Occipital lobe (tissue), 2 donors: Measurements from ENCODE around the gene SCN1B. TPM values are rescaled to one million over a fixed set of nuclear protein-coding genes. Genes with fewer than 3 reads are reported as not detected.
A peak's percentile ranks its signal among the peaks of the same experiment; 100 is the strongest.

Source experiments
- DNase-seq: peaks from one replicate; lab custom pipeline; 2025; lab: John Stamatoyannopoulos, UW
- total RNA-seq: library from RNA; depleted of rRNA; stranded (reverse); fragments of >200 nt; gene quantifications from one replicate; pipeline ENCODE4 v1.2.3, GENCODE V29; 2014

Gene SCN1B
- total RNA-seq, 1 donor from 2014 or later = 1.1 TPM

- no peak for DNase-seq
Observed at GRCh38 chr19:35073941-35074340, 43.7 kb downstream of the SCN1B start.

- no peak for DNase-seq
Observed at GRCh38 chr19:35074426-35075201, 44.3 kb downstream of the SCN1B start.

DNA sequence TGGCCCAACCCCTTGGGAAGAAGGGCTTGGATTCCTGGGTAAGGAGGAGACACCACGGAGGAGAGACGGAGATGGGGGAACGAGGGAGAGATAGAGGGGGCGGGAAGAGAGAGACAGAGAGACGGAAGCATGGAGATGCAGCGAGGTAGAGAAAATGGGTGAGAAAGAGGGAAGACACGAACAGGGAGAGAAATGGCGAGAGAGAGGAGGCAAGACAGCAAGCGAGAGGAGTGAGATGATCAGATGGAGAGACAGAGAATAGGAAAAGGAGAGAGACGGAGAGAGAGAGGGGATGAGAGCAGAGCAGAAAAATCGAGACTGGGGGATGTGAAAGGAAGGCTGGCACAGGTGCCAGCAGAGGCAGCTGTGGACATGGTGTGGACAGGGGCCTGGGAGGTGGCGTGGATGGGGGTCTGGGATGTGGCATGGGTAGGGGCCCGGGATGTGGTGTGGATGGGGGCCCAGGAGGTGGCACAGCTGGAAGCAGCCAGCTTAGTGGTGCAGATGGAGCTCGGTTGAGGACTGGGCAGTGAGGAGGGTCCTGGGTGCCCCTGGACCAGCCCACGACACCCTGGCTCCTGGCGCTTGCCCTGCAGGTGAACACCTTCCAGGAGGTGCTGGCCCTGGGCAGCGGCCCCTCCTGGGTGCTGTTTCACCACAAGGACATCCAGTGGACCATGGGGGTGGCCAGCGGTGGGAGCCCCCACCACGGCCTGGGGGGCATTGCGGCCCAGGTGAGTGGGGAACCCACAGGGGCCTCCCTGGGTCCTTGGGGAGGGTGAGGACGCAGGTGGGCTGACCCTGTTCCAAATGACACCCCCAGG lies 45.1 kb downstream of the SCN1B start:
- no peak for DNase-seq

GRCh38 chr19:35076026-35076370 lies 45.7 kb downstream of the SCN1B start:
- DNase-seq = no peak

DNA sequence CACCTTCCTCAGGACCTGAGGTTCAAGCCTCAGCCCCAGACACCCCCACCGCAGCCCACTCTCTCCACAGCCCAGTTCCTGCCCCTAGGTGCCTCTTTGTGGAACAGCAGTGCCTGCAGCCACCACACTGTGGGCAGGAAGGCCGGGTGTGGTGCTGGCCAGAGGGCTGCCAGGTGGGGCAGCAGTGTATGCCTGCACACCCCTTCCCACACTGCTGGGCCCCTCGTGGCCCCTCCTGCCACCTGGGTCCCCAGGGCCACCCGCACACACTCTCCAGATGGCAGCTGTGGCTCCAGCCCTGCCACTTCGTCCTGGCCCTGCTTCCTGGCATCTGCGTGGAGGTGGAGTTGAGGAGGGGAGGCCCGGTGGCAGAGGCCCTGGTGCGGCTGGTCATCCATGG lies 46.4 kb downstream of the SCN1B start:
- DNase-seq = no peak

DNA sequence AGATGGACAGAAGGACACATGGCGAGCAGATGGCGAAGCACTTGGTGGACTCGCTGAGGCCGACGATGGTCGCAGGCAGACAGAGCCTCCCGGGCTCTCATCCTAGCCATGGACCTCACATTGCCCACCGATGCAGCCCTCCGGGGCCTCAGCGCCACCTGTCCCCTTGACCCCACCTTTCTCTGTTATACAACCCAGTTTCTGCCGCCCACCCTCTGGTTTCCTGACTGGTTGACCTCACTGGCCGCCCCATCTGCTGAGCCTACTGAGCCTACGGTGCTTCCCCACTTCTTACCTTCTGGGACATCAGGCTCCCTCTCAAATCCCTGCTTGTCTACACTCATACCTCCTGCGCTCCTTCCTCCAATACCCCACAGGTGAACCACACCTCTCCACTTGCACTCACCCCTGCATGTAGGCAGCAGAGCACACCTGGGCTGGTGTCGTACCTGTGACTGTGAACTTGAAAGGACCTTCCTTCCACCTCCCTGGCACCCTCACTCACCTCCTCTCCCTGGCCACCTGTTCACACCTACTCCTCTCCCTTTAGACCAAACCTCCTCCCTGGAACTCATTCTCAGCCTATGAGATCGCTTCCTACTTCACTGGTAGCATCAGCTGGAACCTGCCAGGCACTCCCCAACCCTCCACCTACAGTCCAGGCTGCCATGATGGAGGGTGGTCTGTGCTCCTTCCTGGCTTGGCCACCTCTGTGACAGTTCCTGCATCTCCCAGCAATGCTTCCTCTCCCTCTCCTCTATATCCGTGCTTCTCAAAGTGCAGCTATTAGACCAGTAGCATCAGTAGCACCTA lies 47.3 kb downstream of the SCN1B start:
- DNase-seq = no peak

GRCh38 chr19:35079826-35080225 lies 49.6 kb downstream of the SCN1B start:
- DNase-seq = no peak

- DNase-seq = no peak
Observed at GRCh38 chr19:35080613-35081170, 50.4 kb downstream of the SCN1B start.

DNA sequence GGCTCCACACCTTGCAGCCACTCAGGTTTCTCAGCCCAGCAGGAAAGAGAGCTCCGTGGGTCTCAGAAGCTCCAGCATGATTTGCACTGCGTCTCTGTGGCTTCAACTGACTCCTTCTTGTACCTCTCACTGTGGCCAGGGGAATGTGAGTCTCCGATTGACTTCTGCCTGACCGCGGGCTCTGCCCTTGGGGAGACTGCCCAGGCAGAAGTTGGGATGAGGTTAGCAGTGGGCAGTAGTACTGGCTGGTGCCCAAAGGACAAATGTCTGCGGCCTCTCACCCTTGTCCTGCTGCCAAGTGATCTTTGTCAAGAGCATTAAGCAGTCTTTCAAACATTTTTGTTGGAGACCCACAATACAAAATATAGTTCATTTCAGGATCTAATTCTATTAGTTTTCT lies 50.9 kb downstream of the SCN1B start:
- DNase-seq = no peak

GRCh38 chr19:35083691-35084508 lies 53.6 kb downstream of the SCN1B start:
- no peak for DNase-seq

DNA sequence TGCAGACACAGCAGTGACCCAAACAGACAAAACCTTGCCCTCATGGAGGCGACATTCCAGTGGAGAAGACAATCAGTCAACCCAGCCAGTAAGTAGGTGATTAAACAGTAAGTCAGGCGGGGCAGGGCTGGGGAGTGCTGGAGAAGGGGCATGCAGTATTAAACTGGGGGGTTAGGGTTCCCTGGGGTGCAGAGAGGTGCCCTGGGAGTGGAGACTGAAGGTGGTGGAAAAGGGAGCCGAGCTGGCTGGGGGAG lies 54.2 kb downstream of the SCN1B start:
- no peak for DNase-seq

DNA sequence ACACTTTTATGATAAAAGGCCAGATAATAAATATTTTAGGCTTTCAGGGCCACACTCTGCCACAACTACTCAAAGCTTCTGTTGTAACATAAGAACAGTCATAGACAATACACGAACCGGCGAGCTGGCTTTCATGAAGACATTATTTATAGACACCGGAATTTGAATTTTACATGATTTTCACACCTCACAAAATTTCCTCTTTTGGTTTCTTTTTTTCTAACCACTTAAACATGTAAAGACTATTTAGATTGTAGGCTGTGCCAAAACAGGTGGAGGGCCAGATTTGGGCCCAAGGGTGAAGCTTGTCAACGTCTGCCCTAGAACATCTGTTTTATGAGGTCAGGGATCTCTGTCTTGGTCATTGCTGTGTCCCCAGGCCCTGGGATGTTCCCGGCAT lies 55.7 kb downstream of the SCN1B start:
- no peak for DNase-seq

DNA sequence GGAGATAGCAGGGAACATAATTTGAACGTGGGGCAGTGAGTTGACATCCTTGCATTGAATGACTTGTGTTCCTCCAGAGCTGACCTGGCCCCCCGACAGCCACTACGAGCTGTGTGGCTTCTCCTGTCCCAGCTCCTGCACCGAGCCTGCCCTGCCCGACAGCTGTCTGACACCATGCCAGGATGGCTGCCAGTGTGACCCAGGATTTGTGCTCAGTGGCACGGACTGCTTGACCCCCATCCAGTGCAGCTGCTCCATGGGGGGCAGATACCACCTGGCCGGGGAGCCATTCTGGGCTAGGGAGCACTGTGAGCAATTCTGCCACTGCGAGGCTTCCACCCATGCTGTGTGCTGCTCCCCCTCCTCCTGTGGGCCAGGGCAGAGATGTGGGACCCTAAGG lies 56.2 kb downstream of the SCN1B start:
- no peak for DNase-seq

GRCh38 chr19:35087393-35087792 lies 57.1 kb downstream of the SCN1B start:
- DNase-seq = no peak

GRCh38 chr19:35088131-35088913 lies 58.1 kb downstream of the SCN1B start:
- peak; percentile 19 for DNase-seq

GRCh38 chr19:35089554-35089953 lies 59.3 kb downstream of the SCN1B start:
- DNase-seq = no peak
